Measurements from ENCODE around the gene REPS2. TPM values are rescaled to one million over a fixed set of nuclear protein-coding genes. Genes with fewer than 3 reads are reported as not detected.

Gene REPS2
- total RNA-seq, 1 experiment from 2014 or later: 3.7 TPM

DNA sequence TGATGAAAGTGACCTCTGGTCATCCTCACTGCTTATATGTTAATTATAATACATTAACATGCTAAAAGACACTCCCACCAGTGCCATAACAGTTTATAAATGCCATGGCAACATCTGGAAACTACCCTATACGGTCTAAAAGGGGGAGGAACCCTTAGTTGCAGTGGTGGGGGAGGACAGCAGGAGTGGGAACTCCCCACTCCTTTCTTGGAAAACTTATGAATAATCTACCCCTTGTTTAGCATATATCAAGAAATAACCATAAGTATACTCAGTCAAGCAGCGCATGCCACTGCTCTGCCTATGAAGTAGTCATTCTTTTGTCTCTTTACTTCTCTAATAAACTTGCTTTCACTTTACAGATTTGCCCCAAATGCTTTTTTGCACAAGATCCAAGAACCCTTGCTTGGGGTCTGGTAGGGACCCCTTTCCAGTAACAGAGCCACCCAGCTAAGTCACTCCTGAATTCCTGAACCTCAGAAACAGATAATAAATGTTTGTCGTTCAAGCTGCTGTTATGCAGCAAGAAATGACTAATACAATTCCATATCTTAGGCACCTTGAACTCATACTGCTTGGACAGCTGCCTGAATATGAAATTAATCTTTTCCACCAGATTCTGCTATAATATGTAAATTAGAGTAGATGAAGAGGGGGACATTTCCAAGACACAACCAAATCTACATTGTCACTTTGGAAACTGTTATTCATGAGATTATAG, 14.4 kb upstream of the REPS2 start:
- H3K9me3 Mint-ChIP-seq: peaks cover 0 to 3% of the 10 kb centered on the region in 2 experiments; a peak in 2 of 5 replicates
- H3K4me1 Mint-ChIP-seq: peaks cover 27 to 29% of the 10 kb centered on the region in 2 experiments
- Histone ChIP-seq H2AFZ (ENCODE audit: low read length) (no peak overlapping the region), H3K4me1 (ENCODE audit: insufficient read depth, low read length) (peaks cover 7% of the 10 kb centered on the region; the same call in 1 of the 2 replicates), H3K4ac (ENCODE audit: low read depth, low read length) (no peak overlapping the region), H2BK5ac (ENCODE audit: insufficient read length, low read length) (no peak overlapping the region), H3K14ac (ENCODE audit: insufficient read depth, low read length) (no peak overlapping the region), H4K91ac (ENCODE audit: insufficient read length, low read depth, low read length) (no peak overlapping the region), H3K27me3 (ENCODE audit: insufficient read depth, low read length) (no peaks in the 10 kb centered on the region), H2BK120ac (ENCODE audit: low read depth, low read length, poor library complexity, severe bottlenecking) (no peak overlapping the region), H3K79me2 (ENCODE audit: insufficient read depth, low read length) (no peaks in the 10 kb centered on the region), H2BK20ac (ENCODE audit: low read depth, low read length, poor library complexity, severe bottlenecking) (no peak overlapping the region), H3K9ac (ENCODE audit: extremely low read depth, insufficient read length, low read length) (no peak overlapping the region), H3K18ac (ENCODE audit: insufficient read length, low read depth, low read length) (no peak overlapping the region), H3K4me2 (ENCODE audit: insufficient read depth, insufficient read length, low read length) (no peak overlapping the region), H3K56ac (ENCODE audit: insufficient read length, low read depth, low read length) (no peak overlapping the region), H2BK12ac (ENCODE audit: insufficient read length, low read depth, low read length) (no peak overlapping the region), H2AK5ac (ENCODE audit: insufficient read length, low read length) (no peak overlapping the region), H4K20me1 (ENCODE audit: control insufficient read depth, insufficient read depth, insufficient read length) (no peaks in the 10 kb centered on the region), H3K23ac (ENCODE audit: insufficient read length, low read depth, low read length) (no peak overlapping the region), H3K9me3 (ENCODE audit: control insufficient read depth, low read depth, low read length) (no peaks in the 10 kb centered on the region), H4K5ac (ENCODE audit: insufficient read length, low read depth, low read length) (no peak overlapping the region), H3T11ph (ENCODE audit: low read length) (no peak overlapping the region), H4K8ac (replicated peaks; ENCODE audit: insufficient read length, low read depth, low read length) (no peak overlapping the region), H3K79me1 (ENCODE audit: insufficient read depth, low read depth, low read length, poor library complexity, severe bottlenecking) (no peaks in the 10 kb centered on the region), H2BK15ac (ENCODE audit: low read depth, low read length) (no peak overlapping the region), H3K27ac (ENCODE audit: insufficient read length, low read depth, low read length) (no peak overlapping the region), H3K23me2 (ENCODE audit: insufficient read length, low read depth, low read length, poor library complexity, severe bottlenecking) (no peaks in the 10 kb centered on the region)
- H3K27me3 Mint-ChIP-seq (ENCODE audit: low read depth): peaks cover 2% of the 10 kb centered on the region
- WGBS (ENCODE audit: extremely low coverage, insufficient read length, low lambda C conversion rate): no CpG with 5 or more reads among the region's 3 CpGs
- no peak for DNase-seq
- H3K4me3 Mint-ChIP-seq: no peak overlapping the region
- H3K27ac Mint-ChIP-seq: peak overlapping the region in 1 of 3 experiments; percentile 3; a peak in 1 of 7 replicates
- H3K36me3 Mint-ChIP-seq (ENCODE audit: insufficient read depth in 1 of 3, low read depth in 3 of 3): no peaks in the 10 kb centered on the region; a peak in 1 of 7 replicates
- TF ChIP-seq, protein P1, sequence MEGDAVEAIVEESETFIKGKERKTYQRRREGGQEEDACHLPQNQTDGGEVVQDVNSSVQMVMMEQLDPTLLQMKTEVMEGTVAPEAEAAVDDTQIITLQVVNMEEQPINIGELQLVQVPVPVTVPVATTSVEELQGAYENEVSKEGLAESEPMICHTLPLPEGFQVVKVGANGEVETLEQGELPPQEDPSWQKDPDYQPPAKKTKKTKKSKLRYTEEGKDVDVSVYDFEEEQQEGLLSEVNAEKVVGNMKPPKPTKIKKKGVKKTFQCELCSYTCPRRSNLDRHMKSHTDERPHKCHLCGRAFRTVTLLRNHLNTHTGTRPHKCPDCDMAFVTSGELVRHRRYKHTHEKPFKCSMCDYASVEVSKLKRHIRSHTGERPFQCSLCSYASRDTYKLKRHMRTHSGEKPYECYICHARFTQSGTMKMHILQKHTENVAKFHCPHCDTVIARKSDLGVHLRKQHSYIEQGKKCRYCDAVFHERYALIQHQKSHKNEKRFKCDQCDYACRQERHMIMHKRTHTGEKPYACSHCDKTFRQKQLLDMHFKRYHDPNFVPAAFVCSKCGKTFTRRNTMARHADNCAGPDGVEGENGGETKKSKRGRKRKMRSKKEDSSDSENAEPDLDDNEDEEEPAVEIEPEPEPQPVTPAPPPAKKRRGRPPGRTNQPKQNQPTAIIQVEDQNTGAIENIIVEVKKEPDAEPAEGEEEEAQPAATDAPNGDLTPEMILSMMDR (conservative IDR thresholded peaks at IDR 0.05): no peak
